Lower leg skin (tissue), 4 donors: ENCODE data around the gene MACO1. TPM values are rescaled to one million over a fixed set of nuclear protein-coding genes. Genes with fewer than 3 reads are reported as not detected.
A peak's percentile ranks its signal among the peaks of the same experiment; 100 is the strongest.

Experiments used
- DNase-seq, 2 donors: peaks; one replicate each; pipeline ENCODE4 v3.0.0-alpha.2; 2019; ENCODE audit warnings: low spot score in 2 of 2
- H3K4me3 ChIP-seq: fragments of 200-600 bp; sonication (generic); 2 replicates; pipeline ENCODE4 v1.5.1; 2017; ENCODE audit warnings: mild to moderate bottlenecking, low read depth; ENCODE audit not compliant: poor library complexity, severe bottlenecking
- POLR2A ChIP-seq, 2 donors: fragments of 450-650 bp; IDR thresholded peaks; one replicate each; pipeline ENCODE4 v1.6.1; 2016 to 2017; ENCODE audit warnings: antibody characterized with exemption in 2 of 2, mild to moderate bottlenecking in 1 of 2, moderate library complexity in 1 of 2
- WGBS, 2 donors: methylation state at CpG; one replicate each; pipeline ENCODE4 v1.1.5; 2018; 5-methylcytosine and 5-hydroxymethylcytosine counted together
- intact Hi-C: fragments of 100-400 bp; cut with DNase I; formaldehyde crosslinking; loops from one replicate; pipeline ENCODE4 v1.15.0; 2023; ENCODE audit warnings: low total_unique reads
- total RNA-seq, 4 donors: library from RNA; depleted of rRNA; stranded (reverse); fragments of >200 nt; gene quantifications; one replicate each; pipeline ENCODE4 v1.1.0, GENCODE V29; 2016
- TF ChIP-seq, protein P1 (sequence below), 3 donors: fragments of 450-650 bp; IDR thresholded peaks; one replicate each; pipeline ENCODE4 v1.5.1; 2016; ENCODE audit warnings: antibody characterized with exemption in 3 of 3, mild to moderate bottlenecking in 3 of 3, moderate library complexity in 2 of 3

Gene MACO1
- total RNA-seq, 4 donors from 2014 or later: 14.2 to 20.4 (median 16.4) TPM

DNA sequence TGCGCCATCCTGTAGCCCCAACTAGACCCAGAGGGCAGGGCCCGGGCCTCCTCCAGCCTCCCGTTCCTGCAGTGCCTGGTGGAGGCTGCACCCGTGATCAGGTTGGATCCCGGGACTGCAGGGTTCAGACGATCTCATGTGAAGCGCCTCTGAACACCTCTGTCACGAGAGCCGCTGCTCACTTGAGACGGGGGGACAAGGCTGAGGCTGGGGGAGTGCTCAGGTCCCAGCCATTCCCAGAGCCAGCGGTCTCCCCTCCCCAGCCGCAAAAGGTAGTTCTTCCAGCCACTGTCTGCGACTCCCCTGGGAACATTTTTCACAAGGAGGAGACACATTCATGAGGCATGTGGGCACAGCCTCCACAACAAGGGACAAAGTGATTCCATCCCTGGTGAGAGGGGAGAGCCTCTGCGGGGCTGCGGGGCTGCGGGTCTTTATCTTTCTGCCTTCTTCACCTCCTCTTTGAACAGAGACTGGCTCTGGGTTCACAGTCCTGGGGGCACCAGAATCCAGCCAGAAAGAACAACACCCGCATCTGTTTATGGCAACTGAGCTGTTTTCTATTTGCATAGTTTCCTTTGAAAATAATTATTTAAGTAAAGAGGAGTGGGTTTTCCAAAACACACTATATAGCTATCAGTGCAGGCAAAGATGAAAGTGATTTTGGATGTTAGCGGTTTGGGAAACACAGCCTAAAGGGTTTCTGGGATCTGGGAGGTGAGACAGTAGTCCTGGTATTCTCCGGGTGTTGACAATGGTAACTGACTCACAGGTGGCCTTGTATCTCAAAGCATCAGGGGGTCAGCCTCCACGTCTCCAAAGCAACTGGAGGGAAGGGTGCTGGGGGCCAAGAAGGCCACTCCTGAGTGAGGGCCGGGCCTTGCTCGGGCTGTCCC lies 99.7 kb downstream of the MACO1 start:
- intact Hi-C loops: no loop called here
- H3K4me3 ChIP-seq: no peak overlapping the region
- TF ChIP-seq, protein P1, sequence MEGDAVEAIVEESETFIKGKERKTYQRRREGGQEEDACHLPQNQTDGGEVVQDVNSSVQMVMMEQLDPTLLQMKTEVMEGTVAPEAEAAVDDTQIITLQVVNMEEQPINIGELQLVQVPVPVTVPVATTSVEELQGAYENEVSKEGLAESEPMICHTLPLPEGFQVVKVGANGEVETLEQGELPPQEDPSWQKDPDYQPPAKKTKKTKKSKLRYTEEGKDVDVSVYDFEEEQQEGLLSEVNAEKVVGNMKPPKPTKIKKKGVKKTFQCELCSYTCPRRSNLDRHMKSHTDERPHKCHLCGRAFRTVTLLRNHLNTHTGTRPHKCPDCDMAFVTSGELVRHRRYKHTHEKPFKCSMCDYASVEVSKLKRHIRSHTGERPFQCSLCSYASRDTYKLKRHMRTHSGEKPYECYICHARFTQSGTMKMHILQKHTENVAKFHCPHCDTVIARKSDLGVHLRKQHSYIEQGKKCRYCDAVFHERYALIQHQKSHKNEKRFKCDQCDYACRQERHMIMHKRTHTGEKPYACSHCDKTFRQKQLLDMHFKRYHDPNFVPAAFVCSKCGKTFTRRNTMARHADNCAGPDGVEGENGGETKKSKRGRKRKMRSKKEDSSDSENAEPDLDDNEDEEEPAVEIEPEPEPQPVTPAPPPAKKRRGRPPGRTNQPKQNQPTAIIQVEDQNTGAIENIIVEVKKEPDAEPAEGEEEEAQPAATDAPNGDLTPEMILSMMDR (IDR thresholded peaks at IDR 0.05): no peak
- DNase-seq: no peak
- WGBS, 2 donors: 78 to 88% methylated on average over 22 of the region's 22 CpGs

DNA sequence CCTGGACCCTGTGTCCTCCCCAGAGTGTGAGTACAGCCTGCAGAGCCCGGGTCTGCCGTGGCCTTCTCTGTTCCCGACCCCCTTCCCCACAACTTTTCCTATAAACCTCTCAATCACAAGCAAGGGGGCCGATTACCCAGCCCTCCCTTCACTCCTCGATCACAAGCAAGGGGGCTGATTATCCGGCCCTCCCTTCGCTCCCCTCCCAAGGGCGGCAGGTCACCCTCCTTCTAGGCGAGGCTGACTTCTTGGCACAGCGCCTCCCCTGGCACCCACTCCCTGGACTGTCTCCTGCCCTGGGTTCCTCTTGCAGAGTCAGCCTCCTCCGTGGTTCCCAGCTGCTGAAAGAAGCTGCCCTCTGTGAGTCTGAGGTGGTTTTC lies 100.4 kb downstream of the MACO1 start:
- no peak overlapping the region for H3K4me3 ChIP-seq
- intact Hi-C loops: no loop called here
- TF ChIP-seq, protein P1 (IDR thresholded peaks at IDR 0.05): no peak
- no peak for TF ChIP-seq POLR2A (IDR thresholded peaks at IDR 0.05)
- DNase-seq: peak in 1 of 2 donors; percentile 75
- 41 to 75% methylated on average over 11 of the region's 11 CpGs for WGBS, 2 donors

DNA sequence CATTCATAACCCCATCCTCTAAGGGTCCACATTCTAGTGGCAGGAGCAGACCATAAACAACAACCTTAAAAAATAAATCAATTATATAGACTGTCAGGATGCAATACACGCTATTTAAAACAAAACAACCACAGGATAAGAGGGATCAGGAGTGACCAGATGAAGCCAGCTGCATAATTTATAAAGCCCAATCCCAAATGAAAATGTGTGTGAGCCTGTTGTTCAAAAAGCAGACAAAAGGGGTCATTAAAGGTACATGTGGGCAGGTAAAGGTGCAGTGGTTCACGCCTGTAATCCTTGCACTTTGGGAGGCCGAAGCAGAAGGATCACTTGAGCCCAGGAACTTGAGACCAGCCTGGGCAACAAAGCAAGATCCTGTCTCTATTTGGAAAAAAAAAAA lies 102.3 kb downstream of the MACO1 start:
- intact Hi-C loops: no loop called here
- H3K4me3 ChIP-seq: no peak overlapping the region
- TF ChIP-seq, protein P1 (IDR thresholded peaks at IDR 0.05): no peak
- no peak for TF ChIP-seq POLR2A (IDR thresholded peaks at IDR 0.05)
- DNase-seq: no peak
- 96 to 97% methylated on average over 3 of the region's 3 CpGs for WGBS, 2 donors

DNA sequence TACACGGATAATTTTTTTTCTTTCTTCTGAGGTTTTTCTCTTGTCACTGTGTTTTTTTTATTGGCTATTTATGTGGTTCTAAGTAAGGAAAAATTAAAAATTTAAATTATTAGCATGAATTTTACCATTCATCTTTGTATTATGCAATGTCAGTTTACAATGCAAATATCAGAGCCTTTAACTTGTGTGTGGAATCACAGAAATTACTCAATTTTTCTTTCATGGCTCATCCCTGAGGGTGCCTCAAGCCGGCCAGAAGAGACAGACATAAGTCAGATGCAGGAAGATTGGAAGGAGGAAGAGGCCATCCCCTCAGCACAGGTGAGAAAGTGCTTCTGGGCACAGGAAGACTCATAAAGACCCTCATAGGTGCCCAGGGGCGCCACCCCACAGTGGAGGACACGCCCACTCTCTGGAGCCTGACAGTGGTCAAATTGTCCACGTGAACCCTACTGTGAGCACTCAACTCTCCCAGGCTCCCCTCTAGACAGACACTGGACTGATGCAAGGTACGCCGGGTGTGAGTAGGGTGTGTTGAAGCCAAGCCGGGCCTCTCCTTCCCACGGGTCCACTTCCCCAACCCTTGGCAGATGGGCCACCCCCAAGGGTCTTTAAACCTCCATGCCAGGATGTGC lies 103.2 kb downstream of the MACO1 start:
- no peak overlapping the region for H3K4me3 ChIP-seq
- TF ChIP-seq, protein P1 (IDR thresholded peaks at IDR 0.05): no peak
- no peak for TF ChIP-seq POLR2A (IDR thresholded peaks at IDR 0.05)
- intact Hi-C loops: no loop called here
- no peak for DNase-seq
- 79 to 86% methylated on average over 9 of the region's 9 CpGs for WGBS, 2 donors

DNA sequence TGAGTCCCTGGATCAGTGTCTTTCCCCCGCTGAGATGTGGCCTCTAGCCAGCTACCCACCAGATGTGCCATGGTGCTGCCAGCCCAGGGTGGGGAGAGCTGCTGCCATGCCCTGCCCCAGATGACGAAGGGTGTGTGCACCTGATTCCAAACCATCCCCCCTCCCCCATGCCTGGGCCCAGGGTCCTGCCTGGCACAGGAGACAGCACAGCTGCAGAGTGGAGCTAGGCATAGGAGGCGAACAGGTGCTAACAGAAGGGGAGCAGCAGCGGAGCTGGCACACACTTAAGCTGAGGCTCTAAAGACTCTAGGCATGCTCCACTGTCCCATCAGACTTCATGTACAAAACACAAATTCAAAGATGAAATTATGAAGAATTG lies 103.7 kb downstream of the MACO1 start:
- DNase-seq: peak in 1 of 2 donors; percentile 72
- WGBS, 2 donors: 90 to 98% methylated on average over 4 of the region's 4 CpGs
- intact Hi-C loops: no loop called here
- no peak overlapping the region for H3K4me3 ChIP-seq
- no peak for TF ChIP-seq POLR2A (IDR thresholded peaks at IDR 0.05)
- TF ChIP-seq, protein P1 (IDR thresholded peaks at IDR 0.05): no peak
